ENCODE data around the gene ZNF185.

DNA sequence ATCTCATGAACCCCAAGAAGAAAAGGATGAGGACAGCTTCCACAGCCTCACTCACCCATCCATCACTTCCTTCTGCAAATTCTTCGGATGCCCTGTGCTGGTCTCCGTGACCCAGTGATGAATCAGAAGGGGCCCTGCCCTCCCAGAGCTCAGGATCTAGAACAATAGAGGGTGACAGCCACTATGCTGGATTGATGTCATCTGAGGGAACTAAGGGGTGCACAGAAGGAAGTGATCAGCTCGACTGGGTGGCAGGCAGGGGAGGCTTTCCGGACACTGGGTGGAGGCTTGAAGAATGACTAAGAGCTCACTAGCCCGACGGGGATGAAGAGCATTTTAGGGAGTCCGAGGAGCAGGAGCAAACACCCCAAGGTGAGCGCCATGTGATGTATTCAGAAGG is 1.4 kb upstream of the ZNF185 start:
- no peak for TF ChIP-seq CTCF (IDR thresholded peaks at IDR 0.05)
- TF ChIP-seq POLR2A (IDR thresholded peaks at IDR 0.05), result no peak
